Lung (tissue), 12 donors: Measurements from ENCODE around the gene NCOR2. TPM values are rescaled to one million over a fixed set of nuclear protein-coding genes. Genes with fewer than 3 reads are reported as not detected.

Experiments
- ATAC-seq: fragments of 200-7000 bp; cut with Tn5 transposase; one replicate; pipeline ENCODE4 v1.9.1; 2020; ENCODE audit warnings: moderate number of reproducible peaks; ENCODE audit not compliant: insufficient read depth, low FRiP score
- DNase-seq, 3 donors: peaks; one replicate each; pipeline ENCODE4 v3.0.0-alpha.2; 2013 to 2017
- H3K27ac ChIP-seq, 2 donors: one replicate each; pipeline ENCODE4 v1.5.1; 2013; ENCODE audit warnings: mild to moderate bottlenecking in 2 of 2, moderate library complexity in 2 of 2, control low read depth in 1 of 2, inconsistent platforms in 1 of 2, low read depth in 1 of 2, low read length in 1 of 2
- H3K27me3 ChIP-seq, 3 donors: one replicate each; pipeline ENCODE4 v1.5.1; 2013; ENCODE audit warnings: low read length in 2 of 3; ENCODE audit not compliant: control insufficient read depth in 3 of 3, insufficient read depth in 3 of 3
- H3K36me3 ChIP-seq, 4 donors: one replicate each; pipeline ENCODE4 v1.5.1; 2013; ENCODE audit warnings: low read length in 4 of 4, mild to moderate bottlenecking in 1 of 4, moderate library complexity in 1 of 4; ENCODE audit not compliant: control insufficient read depth in 4 of 4, insufficient read depth in 4 of 4
- H3K4me1 ChIP-seq, 5 donors: one replicate each; pipeline ENCODE4 v1.5.1; 2013; ENCODE audit warnings: low read length in 5 of 5, mild to moderate bottlenecking in 2 of 5, moderate library complexity in 1 of 5; ENCODE audit not compliant: control insufficient read depth in 5 of 5, insufficient read depth in 5 of 5
- H3K4me3 ChIP-seq: one replicate; pipeline ENCODE4 v1.5.1; 2013; ENCODE audit warnings: mild to moderate bottlenecking, control low read depth, moderate library complexity
- H3K9ac ChIP-seq, 2 donors: one replicate each; pipeline ENCODE4 v1.5.1; 2013; ENCODE audit warnings: low read length in 2 of 2, control low read depth in 1 of 2; ENCODE audit not compliant: insufficient read depth in 1 of 2
- H3K9me3 ChIP-seq, 4 donors: one replicate each; pipeline ENCODE4 v1.5.1; 2013; ENCODE audit warnings: low read length in 3 of 4, mild to moderate bottlenecking in 1 of 4, moderate library complexity in 1 of 4; ENCODE audit not compliant: control insufficient read depth in 4 of 4, insufficient read depth in 3 of 4
- CTCF ChIP-seq: IDR thresholded peaks from 2 replicates; pipeline ENCODE4 v1.5.1; 2012; ENCODE audit warnings: mild to moderate bottlenecking; ENCODE audit errors: control extremely low read depth, extremely low read depth
- WGBS, 2 donors: extraction: QIAGEN DNeasy Blood & Tissue Kit; methylation state at CpG; one replicate each; pipeline ENCODE4 v1.1.7; 2013; 5-methylcytosine and 5-hydroxymethylcytosine counted together
- polyA plus RNA-seq, 2 donors: library from polyadenylated mRNA; stranded (reverse); fragments of 200-250 nt; gene quantifications; one replicate each; pipeline ENCODE4 v1.2.1, GENCODE V29; 2013
- total RNA-seq, 2 donors: library from RNA; depleted of rRNA in 1 of 2; stranded (reverse); fragments of >200 nt in 1 of 2; gene quantifications; one replicate each; pipeline ENCODE4 v1.2.1, GENCODE V29; 2014 to 2021
- donor health status: control.
- donor health status: control.
- donor health status: Bipolar disorder and iron deficiency.
- donor health status: healthy.
- donor health status: DM: yes; HTN: yes; CAD: no.

Gene NCOR2
- total and polyA plus RNA-seq, 4 donors, result 81.4 to 361 (median 132) TPM

- no peaks in the 10 kb centered on the region for H3K36me3 ChIP-seq
- H3K4me3 ChIP-seq, result no peak overlapping the region
- no peak overlapping the region for H3K9ac ChIP-seq
- 97 to 98% methylated on average over 8 of the region's 8 CpGs for WGBS, 2 donors
- H3K27me3 ChIP-seq, result no peaks in the 10 kb centered on the region
- no peak for TF ChIP-seq CTCF
- ATAC-seq, result no peak
- peaks cover 0 to 18% (median 5%) of the 10 kb centered on the region in 5 donors for H3K4me1 ChIP-seq
- no peaks in the 10 kb centered on the region for H3K9me3 ChIP-seq
- no peak overlapping the region for H3K27ac ChIP-seq
- no peak for DNase-seq
Observed at GRCh38 chr12:124577374-124577773, 10.0 kb upstream of the NCOR2 start.

- Histone ChIP-seq H3K27ac (no peak overlapping the region), H3K9ac (no peak overlapping the region), H3K9me3 (no peaks in the 10 kb centered on the region), H3K36me3 (no peaks in the 10 kb centered on the region), H3K27me3 (no peaks in the 10 kb centered on the region), H3K4me1 (peaks cover 0 to 12% (median 4%) of the 10 kb centered on the region in 5 donors), H3K4me3 (no peak overlapping the region)
- no peak for TF ChIP-seq CTCF
- ATAC-seq (no peak), DNase-seq (no peak)
- WGBS, 2 donors, result 98 to 99% methylated on average over 8 of the region's 8 CpGs
Observed at GRCh38 chr12:124576061-124576650, 8.7 kb upstream of the NCOR2 start.

GRCh38 chr12:124573839-124574786 is 6.7 kb upstream of the NCOR2 start:
- DNase-seq, result peak; percentile 26 to 66 (median 49)
- Histone ChIP-seq H3K4me3 (no peak overlapping the region), H3K36me3 (no peaks in the 10 kb centered on the region), H3K27me3 (no peaks in the 10 kb centered on the region), H3K9me3 (no peaks in the 10 kb centered on the region), H3K4me1 (peaks cover 0 to 18% (median 4%) of the 10 kb centered on the region in 5 donors), H3K27ac (no peak overlapping the region), H3K9ac (no peak overlapping the region)
- 63 to 70% methylated on average over 18 of the region's 18 CpGs for WGBS, 2 donors
- TF ChIP-seq CTCF, result no peak
- ATAC-seq, result no peak
